C1 segment of cervical spinal cord (tissue), 14 donors: ENCODE results near the gene RIPPLY2.
"Not testable (repeated sequence)": the region's sequence is repeated elsewhere in the genome, so short reads cannot be mapped to it uniquely, and the experiment has no call there.

ENCODE experiments used
- DNase-seq, 14 donors: peaks; one replicate each; lab custom pipeline; 2025; lab: John Stamatoyannopoulos, UW

RIPPLY2 gene

DNA sequence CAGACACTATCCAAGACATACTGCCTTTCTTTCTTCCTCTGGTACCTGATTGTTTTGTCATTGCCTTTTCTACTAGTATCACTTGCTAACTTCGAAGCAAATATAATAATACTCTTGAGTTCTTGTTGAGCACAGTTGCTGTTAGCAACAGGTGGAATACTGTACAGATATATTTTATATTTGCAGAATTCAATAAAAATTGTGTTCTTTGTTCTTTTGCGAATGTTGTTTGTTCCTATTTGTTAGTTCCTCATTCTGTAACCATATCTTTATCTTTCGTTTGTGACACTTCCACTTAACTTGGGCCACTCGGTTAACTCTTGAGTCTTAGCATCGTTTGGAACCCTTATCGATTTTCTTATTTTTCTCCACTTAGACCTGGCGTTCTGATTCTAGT is 7.2 kb downstream of the RIPPLY2 start:
- DNase-seq = no peak

DNA sequence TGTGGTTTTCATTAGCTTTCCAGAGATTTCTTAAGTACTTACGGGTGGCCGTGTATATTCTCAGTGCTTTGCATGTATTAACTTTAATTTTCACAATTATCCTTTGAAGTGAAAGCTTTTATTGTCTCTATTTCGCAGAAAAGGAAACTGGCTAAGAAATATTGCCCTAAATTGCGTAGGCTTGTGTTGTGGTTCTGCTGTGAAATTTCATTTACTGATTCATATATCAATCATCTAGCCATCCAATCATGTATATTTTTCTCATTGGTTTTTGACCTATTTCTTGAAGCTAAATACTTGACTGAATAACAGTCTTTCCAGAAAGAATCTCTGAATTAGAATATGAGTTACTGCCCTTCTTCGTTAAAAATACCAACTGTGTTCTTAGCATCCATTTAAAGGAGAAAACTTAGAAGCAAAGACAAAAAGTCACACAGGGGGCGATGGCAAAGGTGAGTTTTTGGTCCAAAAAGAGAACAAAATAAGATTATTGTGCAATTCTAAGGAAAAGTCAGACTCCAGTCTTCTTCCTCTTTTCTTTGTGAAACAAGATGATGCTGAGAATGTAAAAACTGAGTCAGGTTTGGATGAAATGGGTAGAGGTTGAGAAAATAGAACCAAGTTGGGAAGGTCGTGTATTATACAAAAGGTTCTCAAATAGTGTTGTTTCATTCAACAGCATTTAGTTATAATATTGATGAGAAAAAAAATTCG is 7.8 kb downstream of the RIPPLY2 start:
- DNase-seq = no peak

DNA sequence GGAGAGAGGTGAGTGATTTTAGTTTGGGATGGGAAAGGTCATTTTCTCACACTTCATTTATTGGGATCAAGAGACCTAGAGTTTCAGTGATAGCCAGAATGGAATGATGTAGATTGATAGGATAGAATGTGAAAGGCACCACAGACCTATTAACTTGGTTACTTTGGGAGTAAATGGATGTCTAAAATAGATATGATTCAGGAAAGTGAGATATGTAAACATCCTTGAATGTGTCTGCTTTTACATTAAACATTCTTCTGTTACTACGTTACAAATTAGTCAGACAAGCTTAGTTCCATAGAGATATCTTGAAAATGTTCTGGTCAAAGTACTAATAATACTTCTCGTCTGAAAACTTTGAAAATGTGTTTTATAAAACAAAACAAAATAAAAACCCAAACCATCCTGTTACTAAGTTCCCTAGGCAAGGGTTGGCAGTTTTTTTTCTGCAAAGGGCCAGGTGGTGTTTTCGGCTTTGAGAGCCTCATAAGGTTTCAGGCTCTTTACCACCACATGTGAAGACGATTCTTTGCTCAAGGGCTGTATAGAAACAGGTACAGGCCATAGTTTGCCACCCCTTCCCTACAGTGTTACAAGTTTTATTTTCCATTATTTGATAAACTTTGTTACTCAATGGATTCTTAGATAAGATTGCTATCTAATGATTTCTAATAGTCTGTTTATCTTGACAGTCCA is 9.8 kb downstream of the RIPPLY2 start:
- DNase-seq = no peak

DNA sequence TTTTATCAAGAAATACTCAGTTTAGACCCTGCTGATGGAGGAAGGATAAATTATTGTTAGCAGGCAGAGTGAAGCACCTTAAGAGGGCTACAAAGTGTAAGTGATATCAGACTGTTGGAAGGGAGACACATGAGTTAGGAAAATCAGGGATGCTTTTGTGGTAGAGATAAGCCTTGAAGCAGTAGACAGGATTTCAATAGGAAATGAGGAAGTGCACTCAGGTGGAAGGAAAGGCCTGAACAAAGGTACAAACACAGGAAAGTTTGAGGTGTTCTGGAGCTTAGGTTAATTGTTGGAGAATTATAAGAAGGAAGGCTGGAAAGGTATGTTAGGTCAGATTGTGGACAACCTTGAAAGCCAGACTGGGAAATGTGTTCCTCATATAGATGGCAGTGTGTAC is 13.9 kb downstream of the RIPPLY2 start:
- no peak for DNase-seq

DNA sequence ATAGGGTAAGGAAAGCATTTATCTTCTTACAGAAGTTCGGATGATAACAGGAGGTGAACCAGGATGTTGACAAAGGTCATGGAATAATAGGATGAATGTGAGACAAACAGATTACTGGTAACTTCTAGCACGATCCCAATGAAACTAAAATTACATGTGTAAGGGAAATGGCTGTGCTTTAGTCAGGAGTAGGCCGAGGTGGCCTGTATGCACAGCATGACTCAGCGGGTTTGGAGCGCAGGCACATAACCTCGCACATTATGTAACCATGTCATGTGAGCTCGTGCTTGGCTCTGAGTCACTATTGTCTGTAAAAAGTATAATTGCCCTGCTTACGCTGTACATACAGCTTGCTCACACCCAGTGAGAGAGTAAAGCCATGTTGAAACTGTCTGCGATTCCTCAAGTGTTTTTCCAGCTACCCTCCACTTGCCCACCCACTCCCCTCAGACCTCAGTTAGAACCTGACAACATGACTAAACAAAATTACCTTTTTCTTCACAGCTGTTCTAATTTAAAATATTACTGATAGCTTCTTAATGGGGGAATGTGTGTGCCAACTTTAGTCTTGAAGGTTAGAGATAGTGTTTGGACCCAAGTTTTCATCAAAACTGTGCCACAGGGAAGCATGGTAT is 14.5 kb downstream of the RIPPLY2 start:
- DNase-seq = no peak

DNA sequence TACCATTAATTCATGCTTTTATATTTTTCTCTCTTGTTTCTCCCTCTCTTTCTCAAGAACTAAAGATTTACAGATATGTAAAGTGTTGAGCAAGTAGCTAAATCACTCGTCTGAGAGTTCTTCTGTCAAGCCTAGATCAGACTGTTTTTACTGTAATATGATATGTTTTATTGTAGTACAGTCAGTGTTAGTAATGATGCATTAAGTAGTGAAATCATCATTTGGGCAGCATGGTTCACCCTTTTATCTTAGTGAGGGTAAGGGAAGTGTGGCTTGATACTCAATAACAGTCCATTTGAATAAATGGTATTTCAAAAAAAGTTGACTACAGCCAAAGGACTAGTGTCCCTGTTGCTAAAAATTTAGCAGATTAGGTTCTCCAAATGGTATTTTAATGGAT is 15.5 kb downstream of the RIPPLY2 start:
- DNase-seq = no peak

DNA sequence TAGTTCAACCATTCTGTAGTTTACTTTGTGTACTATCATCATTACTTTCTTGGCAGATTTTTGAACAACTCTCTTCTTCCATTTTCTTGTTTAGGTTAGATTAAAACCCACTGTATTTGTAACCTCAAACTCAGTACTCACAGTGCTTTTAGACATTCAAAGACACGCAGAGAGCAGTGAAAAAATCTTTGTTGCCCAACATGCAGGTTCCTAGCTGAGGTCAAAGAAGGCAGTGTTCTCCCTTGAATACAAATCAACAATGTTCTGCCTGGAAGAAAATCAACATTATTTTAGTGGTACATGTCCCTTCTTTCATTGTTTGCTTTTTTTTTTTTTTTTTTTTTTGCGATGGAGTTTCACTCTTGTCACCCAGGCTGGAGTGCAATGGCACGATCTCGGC is 17.5 kb downstream of the RIPPLY2 start:
- DNase-seq = no peak

DNA sequence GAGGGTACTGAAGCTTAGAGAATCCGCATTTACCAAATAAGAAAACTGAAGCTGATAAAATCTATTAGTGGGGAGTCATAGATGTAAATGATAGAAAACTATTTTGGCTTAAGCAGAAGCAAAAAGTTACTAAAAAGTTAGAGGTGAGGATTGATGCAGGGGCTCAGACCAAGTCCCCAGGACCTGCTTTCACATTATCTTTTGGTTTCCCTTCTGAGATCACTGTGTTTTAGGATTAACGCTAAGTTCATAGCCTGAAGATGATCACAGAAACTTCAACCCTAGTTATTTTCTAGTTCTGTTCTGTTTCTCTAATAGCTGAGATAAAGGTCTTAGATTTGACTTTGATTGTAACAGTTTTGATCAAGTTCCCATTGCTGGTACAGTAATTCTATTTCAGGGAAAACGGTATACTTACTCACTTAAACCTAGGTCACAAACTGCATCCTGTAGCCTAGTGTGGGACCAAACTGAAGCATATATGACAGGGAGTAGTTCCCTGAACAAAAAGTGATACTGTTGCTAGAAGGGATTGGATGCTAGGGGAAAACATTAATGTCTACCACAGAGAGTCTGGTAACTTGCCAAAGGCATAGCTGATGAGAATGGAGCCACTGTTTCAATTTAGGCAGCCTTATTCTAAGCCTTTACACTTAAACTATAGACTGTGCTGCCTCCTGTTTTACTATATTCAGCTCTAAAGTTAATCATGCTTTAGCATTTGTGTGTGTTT is 19.4 kb downstream of the RIPPLY2 start:
- DNase-seq = no peak

DNA sequence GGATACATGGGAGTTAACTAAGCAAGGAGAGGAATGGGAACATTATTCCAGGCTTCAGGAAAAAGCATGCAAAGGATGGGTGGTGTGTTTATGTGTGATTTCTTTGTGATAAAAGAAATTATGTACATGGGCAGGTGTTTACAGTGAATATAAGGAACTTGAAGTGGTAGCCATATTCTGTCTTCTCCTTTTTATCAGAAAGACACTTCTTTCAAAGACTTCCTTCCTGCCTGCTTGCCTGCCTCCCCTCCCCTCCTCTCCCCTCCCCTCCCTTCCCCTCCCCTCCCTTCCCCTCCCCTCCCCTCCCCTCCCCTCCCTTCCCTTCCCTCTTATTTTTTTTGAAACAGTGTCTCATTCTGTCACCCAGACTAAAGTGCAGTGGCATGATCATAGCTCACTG is 20.7 kb downstream of the RIPPLY2 start:
- no peak for DNase-seq

DNA sequence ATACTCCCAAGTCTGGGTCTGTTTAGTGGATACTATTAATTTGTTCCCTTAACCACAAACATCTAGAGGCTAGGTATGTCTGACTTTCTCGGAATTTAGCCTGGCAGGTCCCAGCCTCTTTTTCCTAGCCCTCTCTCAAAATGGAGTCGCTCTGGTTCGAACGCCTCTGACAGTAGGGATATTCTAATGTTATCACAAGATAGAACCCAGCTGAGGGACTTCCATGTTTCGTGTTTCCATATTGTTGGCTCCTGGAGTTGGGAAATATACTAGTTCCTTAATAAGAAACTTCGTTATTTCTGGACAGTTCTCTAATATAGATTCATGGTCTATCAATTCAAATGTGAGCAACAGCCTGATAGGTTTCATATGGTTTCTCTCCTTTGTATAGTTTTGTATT is 22.7 kb downstream of the RIPPLY2 start:
- no peak for DNase-seq

DNA sequence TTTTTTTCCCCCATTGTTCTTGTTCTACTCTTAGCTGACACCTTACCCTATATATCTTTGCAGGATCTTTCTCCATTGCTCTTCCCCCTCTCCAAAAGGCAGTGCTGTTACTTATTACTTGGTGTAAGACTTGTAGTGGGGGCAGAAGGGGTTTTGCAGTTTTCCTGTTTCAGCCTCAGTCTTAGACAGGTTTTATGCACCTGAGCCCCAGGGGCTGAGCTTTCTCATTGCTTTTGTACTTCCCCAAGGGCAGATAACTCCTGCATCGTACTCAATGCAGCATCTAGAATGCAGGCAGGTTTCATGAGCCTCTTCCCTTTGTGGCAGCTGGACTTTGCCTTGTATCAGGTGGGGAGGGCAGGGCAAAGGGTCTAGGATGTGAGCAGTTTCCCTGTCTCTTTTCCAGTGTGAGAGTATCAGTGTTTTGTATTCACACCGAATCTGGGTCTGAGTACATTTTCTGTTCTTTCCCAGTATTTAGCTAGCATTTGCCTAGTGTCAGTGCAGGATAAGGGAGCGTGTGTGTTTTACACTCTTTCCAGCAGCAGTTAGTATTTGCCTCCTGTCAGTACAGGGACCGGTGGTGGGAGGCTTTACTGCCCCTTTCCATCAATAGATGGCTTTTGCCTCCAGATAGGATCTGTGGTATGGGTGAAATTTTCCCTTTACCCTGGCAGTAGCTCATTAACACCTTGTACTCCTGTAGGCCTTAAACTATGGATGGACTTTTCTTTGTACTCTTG is 25.9 kb downstream of the RIPPLY2 start:
- DNase-seq = no peak

DNA sequence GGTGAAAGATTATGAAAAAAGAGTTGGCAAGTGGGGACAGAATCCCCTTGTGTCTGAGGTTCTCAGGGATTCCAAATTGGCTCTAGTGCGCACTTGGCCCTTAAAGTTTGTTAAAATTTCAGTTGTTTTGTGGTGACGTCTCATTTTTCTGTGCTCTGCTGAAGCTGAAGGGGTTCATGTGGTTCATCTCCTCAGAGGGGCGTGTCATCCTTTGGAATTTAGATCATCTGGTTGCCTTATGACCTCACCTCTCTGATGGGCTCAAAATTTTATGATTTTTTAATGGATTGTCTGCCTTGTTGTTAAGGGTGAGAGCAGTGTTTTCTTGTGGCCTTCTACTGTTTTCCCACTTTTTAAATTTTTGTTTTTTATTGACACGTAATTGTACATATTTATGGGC is 26.6 kb downstream of the RIPPLY2 start:
- DNase-seq = no peak

DNA sequence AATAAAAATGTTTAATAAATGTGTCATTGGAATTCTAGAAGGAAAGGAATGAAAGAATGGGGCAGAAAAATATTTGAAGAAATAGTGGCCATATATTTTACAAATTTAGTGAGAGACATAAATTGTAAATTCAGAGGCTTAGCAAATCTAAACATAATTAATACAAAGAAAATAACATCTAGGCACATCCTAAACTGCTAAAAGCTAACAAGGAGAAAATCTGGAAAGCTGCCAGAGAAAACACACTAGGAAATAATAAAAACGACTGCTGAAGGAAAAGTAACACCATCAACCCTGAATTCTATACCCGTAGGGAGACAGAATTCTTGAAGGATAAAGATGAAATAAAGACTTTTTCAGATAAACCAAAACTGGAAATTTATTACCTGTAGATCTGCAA is 30.1 kb downstream of the RIPPLY2 start:
- no peak for DNase-seq

DNA sequence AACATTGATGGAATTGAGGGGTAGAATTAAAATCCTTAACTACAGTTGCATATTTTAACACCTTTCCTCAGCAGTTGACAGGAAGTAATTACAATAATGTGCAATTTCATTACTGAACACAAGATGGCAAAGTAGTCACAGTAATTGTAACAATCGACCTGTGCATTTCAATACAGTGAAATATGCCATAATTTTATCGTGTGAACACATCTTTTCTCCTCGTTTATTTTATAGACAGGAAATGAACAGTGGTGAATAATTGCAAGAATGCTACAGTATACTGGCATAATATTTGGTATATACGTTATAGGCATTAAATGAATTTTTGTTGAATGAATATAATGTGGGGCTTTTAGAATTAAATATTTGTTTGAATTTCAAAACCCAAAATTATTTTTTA is 31.4 kb downstream of the RIPPLY2 start:
- peak in 1 of 14 donors; percentile 20 for DNase-seq

DNA sequence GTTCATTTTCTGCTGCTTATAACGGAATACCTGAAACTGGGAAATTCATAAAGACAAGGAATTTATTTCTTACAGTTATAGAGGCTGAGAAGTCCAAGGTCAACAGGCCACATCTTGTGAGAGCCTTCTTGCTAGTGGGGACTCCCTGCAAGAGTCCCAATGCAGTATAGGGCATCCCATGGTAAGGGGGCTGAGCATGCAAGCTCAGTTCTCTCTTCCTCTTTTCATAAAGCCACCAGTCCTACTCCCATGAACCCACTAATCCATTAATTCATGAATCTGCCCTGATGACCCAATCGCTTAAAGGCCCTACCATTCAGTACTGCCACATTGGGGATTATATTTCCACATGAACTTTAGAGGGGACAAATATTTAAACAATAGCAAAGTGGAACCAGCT is 32.8 kb downstream of the RIPPLY2 start:
- DNase-seq = no peak

DNA sequence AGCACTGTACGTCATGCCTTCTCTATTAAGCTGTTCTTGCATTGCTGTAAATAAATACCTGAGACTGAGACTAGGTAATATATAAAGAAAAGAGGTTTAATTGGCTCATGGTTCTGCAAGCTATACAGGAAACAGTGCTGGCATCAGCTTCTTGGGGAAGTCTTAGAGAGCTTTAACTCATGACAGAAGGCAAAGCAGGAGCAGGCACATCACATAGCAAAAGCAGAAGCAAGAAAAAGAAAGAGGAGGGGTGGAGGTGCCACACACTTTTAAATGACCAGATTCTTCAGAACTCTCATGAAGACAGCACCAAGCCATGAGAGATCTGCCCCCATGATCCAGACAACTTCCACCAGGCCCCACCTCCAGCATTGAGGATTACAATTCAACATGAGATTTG is 36.5 kb downstream of the RIPPLY2 start:
- DNase-seq = no peak

DNA sequence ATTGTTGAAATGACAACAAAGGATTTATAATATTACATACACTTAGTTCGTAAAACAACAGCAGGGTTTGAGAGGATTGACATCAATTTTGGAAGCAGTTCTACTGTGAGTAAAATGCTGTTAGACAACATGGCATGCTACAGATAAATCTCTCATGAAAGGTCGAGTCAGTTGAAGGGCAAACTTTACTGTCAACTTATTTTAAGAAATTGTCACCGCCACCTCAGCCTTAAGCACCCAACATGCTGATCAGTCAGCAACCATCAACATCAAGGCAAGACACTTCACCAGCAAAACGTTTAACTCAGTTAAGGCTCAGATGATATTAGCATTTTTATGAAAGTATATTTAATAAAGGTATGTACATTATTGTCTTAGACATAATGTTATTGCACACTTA is 37.4 kb downstream of the RIPPLY2 start:
- no peak for DNase-seq

DNA sequence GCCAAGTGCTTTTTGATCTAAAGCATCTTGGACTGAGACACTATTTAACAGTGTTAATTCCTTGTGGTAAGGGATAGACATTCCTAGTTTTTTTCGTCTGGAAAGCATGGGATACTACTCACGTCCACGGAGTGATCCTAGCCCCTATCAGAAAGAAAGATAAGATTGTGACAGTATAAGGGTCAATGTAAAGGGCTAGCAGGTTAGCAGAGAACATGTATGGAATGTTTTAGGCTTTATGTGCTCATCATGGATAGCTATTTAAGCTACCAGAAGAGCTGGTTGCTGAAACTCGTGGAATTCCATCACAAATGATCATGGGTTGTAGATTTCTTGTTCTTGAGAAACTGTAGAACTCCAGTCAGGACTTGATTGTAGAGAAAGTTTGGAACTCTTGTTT is 38.4 kb downstream of the RIPPLY2 start:
- DNase-seq = no peak

DNA sequence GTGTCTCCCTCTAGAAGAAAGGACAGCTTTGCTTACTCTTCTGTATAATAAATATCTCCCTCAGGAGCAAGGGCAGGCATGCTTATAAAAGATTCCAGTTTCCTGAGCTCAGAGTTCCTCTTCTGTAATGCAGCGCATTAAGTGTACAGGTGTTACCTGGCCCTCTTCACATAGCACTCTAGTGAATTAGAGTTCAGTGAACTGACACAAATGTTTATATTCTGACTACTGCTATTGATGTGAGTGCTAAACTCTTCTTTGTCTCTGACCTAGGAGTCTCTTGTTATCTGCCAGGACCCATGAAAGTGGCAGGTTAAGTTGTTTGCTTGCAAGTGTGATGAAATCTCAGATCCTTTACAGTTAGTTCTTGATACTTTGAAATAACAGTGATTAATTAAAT is 39.9 kb downstream of the RIPPLY2 start:
- no peak for DNase-seq

DNA sequence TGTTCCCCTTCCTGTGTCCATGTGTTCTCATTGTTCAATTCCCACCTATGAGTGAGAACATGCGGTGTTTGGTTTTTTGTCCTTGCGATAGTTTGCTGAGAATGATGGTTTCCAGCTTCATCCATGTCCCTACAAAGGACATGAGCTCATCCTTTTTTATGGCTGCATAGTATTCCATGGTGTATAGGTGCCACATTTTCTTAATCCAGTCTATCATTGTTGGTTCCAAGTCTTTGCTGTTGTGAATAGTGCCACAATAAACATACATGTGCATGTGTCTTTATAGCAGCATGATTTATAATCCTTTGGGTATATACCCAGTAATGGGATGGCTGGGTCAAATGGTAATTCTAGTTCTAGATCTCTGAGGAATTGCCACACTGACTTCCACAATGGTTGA is 43.9 kb downstream of the RIPPLY2 start:
- DNase-seq = not testable (repeated sequence)

DNA sequence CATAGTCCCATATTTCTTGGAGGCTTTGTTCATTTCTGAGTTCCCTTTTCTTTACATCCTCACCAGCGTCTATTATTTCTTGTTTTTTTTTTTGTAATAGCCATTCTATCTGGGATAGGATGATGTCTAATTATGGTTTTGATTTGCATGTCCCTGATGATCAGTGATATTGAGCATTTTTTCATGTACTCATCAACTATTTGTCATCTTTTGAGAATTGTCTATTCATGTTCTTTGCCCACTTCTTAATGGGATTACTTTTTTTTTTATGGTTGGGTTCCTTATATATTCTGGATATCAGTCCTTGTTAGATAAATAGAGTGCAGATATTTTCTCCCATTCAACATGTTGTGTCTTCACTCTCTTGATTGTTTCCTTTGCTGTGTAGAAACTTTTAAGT is 48.5 kb downstream of the RIPPLY2 start:
- DNase-seq = no peak

DNA sequence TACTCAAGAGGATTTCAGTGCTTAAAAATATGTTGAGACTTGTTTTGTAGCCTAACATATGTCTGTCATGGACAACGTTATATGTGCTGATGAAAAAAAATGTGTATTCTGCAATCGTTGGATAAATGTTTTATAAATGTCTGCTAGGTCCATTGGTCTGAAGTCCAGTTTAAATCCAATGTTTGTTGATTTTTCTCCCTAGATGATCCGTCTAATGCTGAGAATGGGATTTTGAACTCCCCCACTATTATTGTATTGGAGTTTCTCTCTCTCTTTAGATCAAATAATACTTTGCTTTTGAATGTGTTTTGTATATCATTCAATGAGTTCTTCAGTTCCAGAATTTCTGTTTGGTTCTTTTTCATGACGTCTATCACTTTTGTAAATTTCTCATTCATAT is 51.2 kb downstream of the RIPPLY2 start:
- DNase-seq = no peak
